Stimulated activated naive CD4-positive, alpha-beta T cell treated with Interleukin-2 at 50 U/mL for 16 hours (primary cell): Measurements from ENCODE around the gene CSTF1.
"Not testable (repeated sequence)": the region's sequence is repeated elsewhere in the genome, so short reads cannot be mapped to it uniquely, and the experiment has no call there.

Experiments
- DNase-seq: peaks from one replicate; lab custom pipeline; 2025; lab: John Stamatoyannopoulos, UW

The CSTF1 gene

GRCh38 chr20:56409521-56409920, 17.1 kb downstream of the CSTF1 start:
- no peak for DNase-seq

- no peak for DNase-seq
Measured at GRCh38 chr20:56409956-56410355, 17.5 kb downstream of the CSTF1 start.

GRCh38 chr20:56411287-56411686, 18.8 kb downstream of the CSTF1 start:
- DNase-seq = not testable (repeated sequence)

- DNase-seq = no peak
Measured at GRCh38 chr20:56411759-56412472, 19.5 kb downstream of the CSTF1 start, which contains the start of gene CASS4. CASS4 (plus strand) TSS chr20:56412260; CDS start chr20:56412459, 199 bp downstream.

- no peak for DNase-seq
Measured at GRCh38 chr20:56412473-56412790, 20.0 kb downstream of the CSTF1 start.

GRCh38 chr20:56412949-56413348, 20.5 kb downstream of the CSTF1 start:
- DNase-seq = no peak

GRCh38 chr20:56414842-56415765, 22.7 kb downstream of the CSTF1 start:
- peak; percentile 72 for DNase-seq

- no peak for DNase-seq
Measured at GRCh38 chr20:56417402-56417801, 25.0 kb downstream of the CSTF1 start.

- no peak for DNase-seq
Measured at GRCh38 chr20:56417911-56418310, 25.5 kb downstream of the CSTF1 start.

- DNase-seq = no peak
Measured at GRCh38 chr20:56418385-56418861, 26.0 kb downstream of the CSTF1 start.

- no peak for DNase-seq
Measured at GRCh38 chr20:56420028-56420427, 27.6 kb downstream of the CSTF1 start.

- DNase-seq = no peak
Measured at GRCh38 chr20:56420940-56421688, 28.7 kb downstream of the CSTF1 start.

- no peak for DNase-seq
Measured at GRCh38 chr20:56422076-56422823, 29.8 kb downstream of the CSTF1 start.

- DNase-seq = no peak
Measured at GRCh38 chr20:56422824-56423189, 30.4 kb downstream of the CSTF1 start.

GRCh38 chr20:56423211-56423610, 30.8 kb downstream of the CSTF1 start:
- DNase-seq = no peak

- no peak for DNase-seq
Measured at GRCh38 chr20:56423886-56424285, 31.4 kb downstream of the CSTF1 start.

GRCh38 chr20:56424931-56425330, 32.5 kb downstream of the CSTF1 start:
- no peak for DNase-seq

- DNase-seq = no peak
Measured at GRCh38 chr20:56426026-56426425, 33.6 kb downstream of the CSTF1 start.

GRCh38 chr20:56426926-56427325, 34.5 kb downstream of the CSTF1 start:
- no peak for DNase-seq

- no peak for DNase-seq
Measured at GRCh38 chr20:56427797-56428196, 35.4 kb downstream of the CSTF1 start.

- DNase-seq = no peak
Measured at GRCh38 chr20:56428410-56428809, 36.0 kb downstream of the CSTF1 start.

- no peak for DNase-seq
Measured at GRCh38 chr20:56428881-56429280, 36.4 kb downstream of the CSTF1 start.
